GM19438 (cell line): ENCODE measurements around the gene LRRIQ4.

Experiments
- ATAC-seq: cut with Tn5 transposase; IDR thresholded peaks from one replicate; pipeline ENCODE4 v1.9.1; 2021; ENCODE audit warnings: low read depth; ENCODE audit not compliant: unreplicated experiment

The LRRIQ4 gene

GRCh38 chr3:169804681-169805080 is 8.0 kb upstream of the LRRIQ4 start:
- no peak for ATAC-seq

GRCh38 chr3:169809230-169809795 is 3.4 kb upstream of the LRRIQ4 start:
- no peak for ATAC-seq

- peak; percentile 11 for ATAC-seq
These were observed 889 bp upstream of the LRRIQ4 start for GRCh38 chr3:169811631-169812331.

- no peak for ATAC-seq
These were observed 608 bp downstream of the LRRIQ4 start for GRCh38 chr3:169813278-169813677.

GRCh38 chr3:169813757-169814517 is 1.3 kb downstream of the LRRIQ4 start:
- peak; percentile 76 for ATAC-seq

GRCh38 chr3:169815590-169816150 is 3.0 kb downstream of the LRRIQ4 start:
- ATAC-seq: no peak

- ATAC-seq: no peak
These were observed 5.6 kb downstream of the LRRIQ4 start for GRCh38 chr3:169818316-169818715.

GRCh38 chr3:169822091-169822490 is 9.4 kb downstream of the LRRIQ4 start:
- no peak for ATAC-seq

- no peak for ATAC-seq
These were observed 9.9 kb downstream of the LRRIQ4 start for GRCh38 chr3:169822540-169822939.

GRCh38 chr3:169822983-169823382 is 10.3 kb downstream of the LRRIQ4 start:
- ATAC-seq: no peak

- ATAC-seq: no peak
These were observed 12.6 kb downstream of the LRRIQ4 start for GRCh38 chr3:169825316-169825715.

GRCh38 chr3:169827712-169828111 is 15.0 kb downstream of the LRRIQ4 start:
- no peak for ATAC-seq

- no peak for ATAC-seq
These were observed 22.9 kb downstream of the LRRIQ4 start for GRCh38 chr3:169835533-169835932.

- peak; percentile 86 for ATAC-seq
These were observed 23.6 kb downstream of the LRRIQ4 start for GRCh38 chr3:169836078-169836941.

- ATAC-seq: no peak
These were observed 24.2 kb downstream of the LRRIQ4 start for GRCh38 chr3:169836942-169837275.

GRCh38 chr3:169838511-169839030 is 25.9 kb downstream of the LRRIQ4 start:
- no peak for ATAC-seq

GRCh38 chr3:169841171-169841570 is 28.5 kb downstream of the LRRIQ4 start:
- no peak for ATAC-seq

GRCh38 chr3:169842960-169843359 is 30.3 kb downstream of the LRRIQ4 start:
- no peak for ATAC-seq

GRCh38 chr3:169846458-169847193 is 34.0 kb downstream of the LRRIQ4 start:
- peak; percentile 96 for ATAC-seq

GRCh38 chr3:169847896-169848295 is 35.2 kb downstream of the LRRIQ4 start:
- no peak for ATAC-seq
